Uterus (tissue), 4 donors: ENCODE results near the gene GNB1. TPM values are rescaled to one million over a fixed set of nuclear protein-coding genes. Genes with fewer than 3 reads are reported as not detected.

Experiments used
- DNase-seq, 2 donors: peaks; one replicate each; pipeline ENCODE4 v3.0.0-alpha.2; 2019 to 2020
- H3K27ac ChIP-seq, 2 donors: fragments of 200-600 bp; sonication (generic); 1 replicate in 1 of 2; 2 replicates in 1 of 2; pipeline ENCODE4 v1.5.1; 2016 to 2018
- H3K27me3 ChIP-seq, 2 donors: fragments of 200-600 bp; sonication (generic); one replicate each; pipeline ENCODE4 v1.5.1; 2018 to 2019; ENCODE audit warnings: control low read depth in 1 of 2
- H3K36me3 ChIP-seq, 2 donors: fragments of 200-600 bp; sonication (generic); one replicate each; pipeline ENCODE4 v1.5.1; 2019; ENCODE audit warnings: control low read depth in 1 of 2
- H3K4me1 ChIP-seq, 2 donors: fragments of 200-600 bp; sonication (generic); one replicate each; pipeline ENCODE4 v1.5.1; 2018 to 2019; ENCODE audit warnings: control low read depth in 1 of 2
- H3K4me3 ChIP-seq, 2 donors: fragments of 200-600 bp; sonication (generic); 1 replicate in 1 of 2; 2 replicates in 1 of 2; pipeline ENCODE4 v1.5.1; 2018 to 2019; ENCODE audit warnings: mild to moderate bottlenecking in 1 of 2
- H3K9me3 ChIP-seq, 2 donors: fragments of 200-600 bp; sonication (generic); one replicate each; pipeline ENCODE4 v1.5.1; 2019; ENCODE audit warnings: control low read depth in 1 of 2
- CTCF ChIP-seq, 4 experiments: fragments of 200-600 bp in 2 of 4; fragments of 450-650 bp in 2 of 4; sonication (generic) in 2 of 4; IDR thresholded peaks; one replicate each; pipeline ENCODE4 v1.5.1; 2016 to 2019; ENCODE audit warnings: antibody characterized with exemption in 4 of 4, mild to moderate bottlenecking in 2 of 4, moderate library complexity in 1 of 4
- POLR2A ChIP-seq, 2 donors: fragments of 450-650 bp; IDR thresholded peaks; one replicate each; pipeline ENCODE4 v1.6.1; 2016; ENCODE audit warnings: antibody characterized with exemption in 2 of 2, mild to moderate bottlenecking in 1 of 2, moderate library complexity in 1 of 2
- intact Hi-C: fragments of 100-400 bp; cut with DNase I; formaldehyde crosslinking; loops from one replicate; pipeline ENCODE4 v1.15.1; 2023; ENCODE audit warnings: low total_unique reads
- total RNA-seq, 4 donors: library from RNA; depleted of rRNA in 3 of 4; stranded (reverse); fragments of >200 nt in 3 of 4; gene quantifications; one replicate each; pipeline versions ENCODE4 v1.1.0 to v1.2.4, GENCODE V29; 2014 to 2023
- donor health status: DM: yes; HTN: yes; CAD: no.

The GNB1 gene
- total RNA-seq, 4 donors from 2014 or later = 50.2 to 320 (median 104) TPM

GRCh38 chr1:1926346-1926811 lies 35.5 kb upstream of the GNB1 start:
- Histone ChIP-seq H3K36me3 (no peaks in the 10 kb centered on the region), H3K27me3 (no peaks in the 10 kb centered on the region), H3K4me1 (no peaks in the 10 kb centered on the region), H3K4me3 (no peak overlapping the region), H3K27ac (no peak overlapping the region), H3K9me3 (no peaks in the 10 kb centered on the region)
- intact Hi-C loops = no loop called here
- no peak for DNase-seq
- TF ChIP-seq POLR2A (IDR thresholded peaks at IDR 0.05) (no peak), CTCF (IDR thresholded peaks at IDR 0.05) (no peak)

- intact Hi-C loops = no loop called here
- Histone ChIP-seq H3K9me3 (no peaks in the 10 kb centered on the region), H3K27me3 (no peaks in the 10 kb centered on the region), H3K4me1 (no peaks in the 10 kb centered on the region), H3K36me3 (no peaks in the 10 kb centered on the region), H3K4me3 (no peak overlapping the region), H3K27ac (no peak overlapping the region)
- no peak for DNase-seq
- no peak for TF ChIP-seq CTCF (IDR thresholded peaks at IDR 0.05)
- no peak for TF ChIP-seq POLR2A (IDR thresholded peaks at IDR 0.05)
These were observed 34.8 kb upstream of the GNB1 start for GRCh38 chr1:1925437-1926345.

GRCh38 chr1:1924849-1925248 lies 34.0 kb upstream of the GNB1 start:
- H3K27ac ChIP-seq = no peak overlapping the region
- no peak overlapping the region for H3K4me3 ChIP-seq
- intact Hi-C loops = no loop called here
- H3K4me1 ChIP-seq = peaks cover 0 to 2% of the 10 kb centered on the region in 2 donors
- no peaks in the 10 kb centered on the region for H3K27me3 ChIP-seq
- H3K9me3 ChIP-seq = no peaks in the 10 kb centered on the region
- no peaks in the 10 kb centered on the region for H3K36me3 ChIP-seq
- no peak for DNase-seq
- TF ChIP-seq CTCF (IDR thresholded peaks at IDR 0.05) (no peak), POLR2A (IDR thresholded peaks at IDR 0.05) (no peak)

- no peak for TF ChIP-seq CTCF (IDR thresholded peaks at IDR 0.05)
- no peak for TF ChIP-seq POLR2A (IDR thresholded peaks at IDR 0.05)
- DNase-seq = no peak
- no peak overlapping the region for H3K27ac ChIP-seq
- peaks cover 0 to 5% of the 10 kb centered on the region in 2 donors for H3K4me1 ChIP-seq
- H3K27me3 ChIP-seq = no peaks in the 10 kb centered on the region
- no peaks in the 10 kb centered on the region for H3K36me3 ChIP-seq
- no peaks in the 10 kb centered on the region for H3K9me3 ChIP-seq
- intact Hi-C loops = no loop called here
- no peak overlapping the region for H3K4me3 ChIP-seq
These were observed 33.5 kb upstream of the GNB1 start for GRCh38 chr1:1924386-1924785.
